HepG2 (cell line): ENCODE data around the gene ZNF26. TPM values are rescaled to one million over a fixed set of nuclear protein-coding genes. Genes with fewer than 3 reads are reported as not detected.

Experiments used
- AKAP8 ChIP-seq: sonication (generic); formaldehyde crosslinking; IDR thresholded peaks from 2 replicates; pipeline ENCODE4 v1.5.1; 2020; ENCODE audit warnings: mild to moderate bottlenecking, missing genetic modification reagents
- BCL3 ChIP-seq: sonication (generic); formaldehyde crosslinking; IDR thresholded peaks from 2 replicates; pipeline ENCODE4 v1.5.1; 2020; ENCODE audit warnings: mild to moderate bottlenecking, missing genetic modification reagents, moderate library complexity
- DDIT3 ChIP-seq: sonication (generic); formaldehyde crosslinking; IDR thresholded peaks from 2 replicates; pipeline ENCODE4 v1.4.0; 2020; ENCODE audit warnings: mild to moderate bottlenecking, missing genetic modification reagents
- EHMT2 ChIP-seq: fragments of 200-600 bp; sonication (generic); IDR thresholded peaks from 2 replicates; pipeline ENCODE4 v1.7.0; 2017; ENCODE audit warnings: antibody characterized with exemption, low read depth, low read length, borderline replicate concordance
- HNF1A ChIP-seq, 2 experiments: sonication (generic) in 1 of 2; formaldehyde crosslinking in 1 of 2; IDR thresholded peaks; 2 replicates each; pipeline versions ENCODE4 v1.4.0 to v1.6.1; 2016 to 2020; ENCODE audit warnings: borderline replicate concordance in 1 of 2, low read depth in 1 of 2, mild to moderate bottlenecking in 1 of 2, missing genetic modification reagents in 1 of 2
- IKZF1 ChIP-seq: fragments of 450-650 bp; IDR thresholded peaks from 2 replicates; pipeline ENCODE4 v1.7.1; 2016
- ISL2 ChIP-seq: sonication (generic); formaldehyde crosslinking; IDR thresholded peaks from 2 replicates; pipeline ENCODE4 v1.5.0; 2020; ENCODE audit warnings: missing genetic modification reagents
- KDM3A ChIP-seq: IDR thresholded peaks from 2 replicates; pipeline ENCODE4 v1.6.1; 2018; ENCODE audit warnings: low read depth, missing compliant biosample characterization
- KLF15 ChIP-seq: sonication (generic); formaldehyde crosslinking; IDR thresholded peaks from 2 replicates; pipeline ENCODE4 v1.8.1; 2023; ENCODE audit warnings: borderline replicate concordance, mild to moderate bottlenecking, inconsistent platforms, missing genetic modification reagents, mixed read lengths
- LCORL ChIP-seq, 2 experiments: fragments of 450-650 bp in 1 of 2; sonication (generic) in 1 of 2; formaldehyde crosslinking in 1 of 2; IDR thresholded peaks; 2 replicates each; pipeline versions ENCODE4 v1.5.0 to v1.6.1; 2017 to 2020; ENCODE audit warnings: antibody characterized with exemption in 1 of 2, missing genetic modification reagents in 1 of 2
- MBD4 ChIP-seq: IDR thresholded peaks from 2 replicates; pipeline ENCODE4 v1.6.1; 2012; ENCODE audit warnings: low read length, inconsistent platforms, borderline replicate concordance
- MEF2D ChIP-seq: sonication (generic); formaldehyde crosslinking; IDR thresholded peaks from 2 replicates; pipeline ENCODE4 v1.5.1; 2020; ENCODE audit warnings: mild to moderate bottlenecking, missing genetic modification reagents
- MXI1 ChIP-seq: IDR thresholded peaks from 3 replicates; pipeline ENCODE4 v1.6.1; 2012; ENCODE audit warnings: low read depth, low read length, inconsistent platforms, borderline replicate concordance
- RFXAP ChIP-seq: sonication (generic); formaldehyde crosslinking; IDR thresholded peaks from 2 replicates; pipeline ENCODE4 v1.4.0; 2020; ENCODE audit warnings: missing genetic modification reagents, borderline replicate concordance
- ZBTB38 ChIP-seq: sonication (generic); formaldehyde crosslinking; IDR thresholded peaks from 2 replicates; pipeline ENCODE4 v1.5.1; 2020; ENCODE audit warnings: mild to moderate bottlenecking, missing genetic modification reagents
- ZC3H13 ChIP-seq: sonication (generic); formaldehyde crosslinking; IDR thresholded peaks from 2 replicates; pipeline ENCODE4 v1.8.1; 2023; ENCODE audit warnings: mild to moderate bottlenecking, missing genetic modification reagents, moderate library complexity
- ZFP62 ChIP-seq: sonication (generic); formaldehyde crosslinking; IDR thresholded peaks from 2 replicates; pipeline ENCODE4 v1.4.0; 2020; ENCODE audit warnings: missing genetic modification reagents
- ZFP91 ChIP-seq: sonication (generic); formaldehyde crosslinking; IDR thresholded peaks from 2 replicates; pipeline ENCODE4 v1.9.0; 2022; ENCODE audit warnings: missing genetic modification reagents, mild to moderate bottlenecking, borderline replicate concordance
- ZNF598 ChIP-seq: sonication (generic); formaldehyde crosslinking; IDR thresholded peaks from 2 replicates; pipeline ENCODE4 v1.5.1; 2020; ENCODE audit warnings: mild to moderate bottlenecking, missing genetic modification reagents, borderline replicate concordance
- ZNF749 ChIP-seq: sonication (generic); formaldehyde crosslinking; IDR thresholded peaks from 2 replicates; pipeline ENCODE4 v1.8.0; 2022; ENCODE audit warnings: mild to moderate bottlenecking, missing genetic modification reagents, moderate library complexity, borderline replicate concordance
- ZNF75D ChIP-seq: sonication (generic); formaldehyde crosslinking; IDR thresholded peaks from 2 replicates; pipeline ENCODE4 v1.8.1; 2023; ENCODE audit warnings: missing genetic modification reagents, mild to moderate bottlenecking, borderline replicate concordance
- polyA plus RNA-seq, 8 experiments: library from polyadenylated mRNA; depleted of rRNA in 3 of 8; stranded (reverse) in 7 of 8; unstranded in 1 of 8; fragments of >200 nt; fragmentation: Illumina TruSeq in 4 of 8; extraction: Trizol in 4 of 8; gene quantifications; 2 replicates each; pipeline versions ENCODE4 v1.2.1 to v1.2.3, GENCODE V29; 2011 to 2016; ENCODE audit warnings: low read depth in 4 of 8, missing spikeins in 1 of 8, mixed read lengths in 1 of 8; ENCODE audit not compliant: insufficient read depth in 1 of 8
- total RNA-seq, 5 experiments: library from RNA; depleted of rRNA; stranded (reverse); fragments of >200 nt; fragmentation: Illumina TruSeq; extraction: Trizol; gene quantifications; 2 replicates each; pipeline ENCODE4 v1.2.3, GENCODE V29; 2016; ENCODE audit warnings: low read depth in 1 of 5

ZNF26 gene
- total and polyA plus RNA-seq, 2 of the 13 experiments (the other 11 are each of a cell fraction or from before 2014, with no cell fraction given) = 3.8 to 6.5 TPM

- peak; percentile 31; the same call in 1 of the 2 replicates for TF ChIP-seq ZFP91 (CRISPR knock-in tag)
- no peak for TF ChIP-seq RFXAP
- peak; percentile 46; the same call in 1 of the 2 replicates for TF ChIP-seq ZNF598
- TF ChIP-seq ZC3H13 (CRISPR knock-in tag) = no peak
- no peak for TF ChIP-seq HNF1A (IDR thresholded peaks at IDR 0.05; ENCODE audit: low read depth)
- TF ChIP-seq HNF1A (CRISPR knock-in tag; IDR thresholded peaks at IDR 0.05; ENCODE audit: borderline replicate concordance) = no peak
- TF ChIP-seq MXI1 = 0 out of 3 replicates have a peak, but pooled peaks have one; percentile 26
- no peak for TF ChIP-seq ISL2 (CRISPR knock-in tag)
- no peak for TF ChIP-seq MBD4
- no peak for TF ChIP-seq ZFP62
- no peak for TF ChIP-seq LCORL (IDR thresholded peaks at IDR 0.05)
- TF ChIP-seq LCORL (CRISPR knock-in tag; IDR thresholded peaks at IDR 0.05) = no peak
- TF ChIP-seq ZNF75D = no peak
- TF ChIP-seq IKZF1 = no peak
- no peak for TF ChIP-seq AKAP8 (CRISPR knock-in tag)
- no peak for TF ChIP-seq ZNF749 (CRISPR knock-in tag)
- TF ChIP-seq KDM3A (CRISPR knock-in tag) = no peak; the same call in 1 of the 2 replicates
- no peak for TF ChIP-seq DDIT3 (CRISPR knock-in tag)
- 0 out of 2 replicates have a peak, but pooled peaks have one; percentile 49 for TF ChIP-seq EHMT2
- TF ChIP-seq MEF2D (CRISPR knock-in tag) = 0 out of 2 replicates have a peak, but pooled peaks have one; percentile 59
- TF ChIP-seq ZBTB38 (CRISPR knock-in tag) = peak; percentile 61
- TF ChIP-seq BCL3 (CRISPR knock-in tag) = no peak
- no peak for TF ChIP-seq KLF15
These were observed 30.8 kb upstream of the ZNF26 start (continued) for GRCh38 chr12:132955094-132956010.
